NCI-H82 (cell line): ENCODE data around the gene CSN2.
"Not testable (repeated sequence)": the region's sequence is repeated elsewhere in the genome, so short reads cannot be mapped to it uniquely, and the experiment has no call there.

ENCODE experiments used
- DNase-seq: peaks from one replicate; lab custom pipeline; 2025; lab: John Stamatoyannopoulos, UW

CSN2 gene

GRCh38 chr4:69965628-69966027, at the start of gene CSN2:
Gene CSN2 (minus strand): TSS chr4:69965728. CDS start chr4:69960995, 4,733 bp downstream.
- no peak for DNase-seq

GRCh38 chr4:70008771-70009170, 43.2 kb upstream of the CSN2 start:
- no peak for DNase-seq

GRCh38 chr4:70002507-70002906, 37.0 kb upstream of the CSN2 start:
- no peak for DNase-seq

- DNase-seq: no peak
Measured at GRCh38 chr4:70000711-70001110, 35.2 kb upstream of the CSN2 start.

- DNase-seq: no peak
Measured at GRCh38 chr4:69999420-69999819, 33.9 kb upstream of the CSN2 start.

GRCh38 chr4:69995526-69996016, 30.0 kb upstream of the CSN2 start, which contains the start of gene STATH:
Gene STATH (plus strand): TSS chr4:69995966. CDS start chr4:69998438, 2,472 bp downstream.
- DNase-seq: no peak

- DNase-seq: no peak
Measured at GRCh38 chr4:69994782-69995181, 29.3 kb upstream of the CSN2 start.

- no peak for DNase-seq
Measured at GRCh38 chr4:69991016-69991415, 25.5 kb upstream of the CSN2 start.

GRCh38 chr4:69986663-69987062, 21.1 kb upstream of the CSN2 start:
- no peak for DNase-seq

GRCh38 chr4:69984030-69984443, 18.5 kb upstream of the CSN2 start:
- DNase-seq: peak; percentile 19

GRCh38 chr4:69977582-69977981, 12.1 kb upstream of the CSN2 start:
- DNase-seq: no peak

- no peak for DNase-seq
Measured at GRCh38 chr4:69974631-69975030, 9.1 kb upstream of the CSN2 start.

GRCh38 chr4:69970071-69970470, 4.5 kb upstream of the CSN2 start:
- no peak for DNase-seq

GRCh38 chr4:69957209-69957608, 8.3 kb downstream of the CSN2 start:
- DNase-seq: no peak

- DNase-seq: peak; percentile 8
Measured at GRCh38 chr4:69951602-69952001, 13.9 kb downstream of the CSN2 start.

- no peak for DNase-seq
Measured at GRCh38 chr4:69936566-69936965, 29.0 kb downstream of the CSN2 start.

GRCh38 chr4:69934150-69934549, 31.4 kb downstream of the CSN2 start:
- DNase-seq: no peak

GRCh38 chr4:69930768-69931167, 34.8 kb downstream of the CSN2 start, which contains the start of gene CSN1S1:
Gene CSN1S1 (plus strand): TSS chr4:69931068. CDS start chr4:69932556, 1,488 bp downstream.
- no peak for DNase-seq

- not testable (repeated sequence) for DNase-seq
Measured at GRCh38 chr4:69923782-69924410, 41.6 kb downstream of the CSN2 start.

- no peak for DNase-seq
Measured at GRCh38 chr4:69920874-69921273, 44.7 kb downstream of the CSN2 start.

GRCh38 chr4:69910016-69910782, 55.3 kb downstream of the CSN2 start:
- DNase-seq: no peak

GRCh38 chr4:69909195-69909594, 56.3 kb downstream of the CSN2 start:
- no peak for DNase-seq

GRCh38 chr4:69907151-69907550, 58.4 kb downstream of the CSN2 start:
- no peak for DNase-seq
